Lower lobe of right lung (tissue), 2 donors: ENCODE measurements around the gene ZNF280A. TPM values are rescaled to one million over a fixed set of nuclear protein-coding genes. Genes with fewer than 3 reads are reported as not detected.

Experiments
- ATAC-seq, 2 donors: fragments of 200-7000 bp; cut with Tn5 transposase; one replicate each; pipeline ENCODE4 v1.9.1; 2020 to 2022; ENCODE audit warnings: mild to moderate bottlenecking in 2 of 2, moderate library complexity in 2 of 2
- DNase-seq: peaks from one replicate; pipeline ENCODE4 v3.0.0-alpha.2; 2020
- H3K27ac ChIP-seq: fragments of 200-600 bp; one replicate; pipeline ENCODE4 v1.8.0; 2022
- H3K27me3 ChIP-seq: fragments of 200-600 bp; one replicate; pipeline ENCODE4 v1.8.0; 2022; ENCODE audit warnings: low read depth
- H3K36me3 ChIP-seq: fragments of 200-600 bp; one replicate; pipeline ENCODE4 v1.8.0; 2022; ENCODE audit warnings: mild to moderate bottlenecking
- H3K4me1 ChIP-seq: fragments of 200-600 bp; one replicate; pipeline ENCODE4 v1.8.0; 2022
- H3K4me3 ChIP-seq: fragments of 200-600 bp; one replicate; pipeline ENCODE4 v1.8.0; 2022; ENCODE audit warnings: mild to moderate bottlenecking
- H3K9me3 ChIP-seq: fragments of 200-600 bp; one replicate; pipeline ENCODE4 v1.8.0; 2022
- intact Hi-C: fragments of 100-400 bp; cut with DNase I; formaldehyde crosslinking; loops from one replicate; pipeline ENCODE4 v1.11.0; 2022
- total RNA-seq: library from RNA; stranded (reverse); fragmentation: NEBNext Ultra II Directional; extraction: Animal tissue kit (Norgen Biotek cat#: 25700); gene quantifications from one replicate; pipeline ENCODE4 v1.2.1, GENCODE V29; 2021
- TF ChIP-seq, protein P1 (sequence below): fragments of 200-600 bp; IDR thresholded peaks from one replicate; pipeline ENCODE4 v1.8.0; 2022; ENCODE audit warnings: antibody characterized with exemption, mild to moderate bottlenecking
- donor health status: DM: no; HTN: yes; CAD: no; lungs with severe emphysema.

Gene ZNF280A
- total RNA-seq, 1 donor from 2014 or later = not detected

DNA sequence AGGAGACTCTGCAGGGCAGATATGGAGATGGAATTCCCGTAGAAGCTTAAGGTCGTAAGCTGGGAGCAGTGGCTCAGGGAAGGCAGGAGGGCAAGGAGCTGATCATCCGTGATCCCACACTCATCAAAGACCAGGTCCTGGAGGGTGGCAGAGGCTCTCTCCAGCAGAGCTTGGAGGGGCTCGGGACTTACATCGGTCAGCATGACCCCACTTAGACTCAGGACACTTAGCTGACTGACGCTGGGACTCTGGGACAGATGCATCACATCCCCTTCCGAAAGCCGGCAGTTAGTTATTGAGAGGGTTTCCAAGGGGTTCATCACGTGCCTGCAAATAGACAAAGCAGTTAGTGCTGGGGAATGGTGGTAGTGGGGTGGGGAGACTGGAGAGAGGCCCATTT is 28.2 kb upstream of the ZNF280A start:
- Histone ChIP-seq H3K36me3 (no peaks in the 10 kb centered on the region), H3K4me1 (no peaks in the 10 kb centered on the region), H3K4me3 (no peak overlapping the region), H3K27ac (no peak overlapping the region), H3K27me3 (no peaks in the 10 kb centered on the region), H3K9me3 (no peaks in the 10 kb centered on the region)
- DNase-seq = no peak
- intact Hi-C loops = no loop called here
- no peak for ATAC-seq
- TF ChIP-seq, protein P1, sequence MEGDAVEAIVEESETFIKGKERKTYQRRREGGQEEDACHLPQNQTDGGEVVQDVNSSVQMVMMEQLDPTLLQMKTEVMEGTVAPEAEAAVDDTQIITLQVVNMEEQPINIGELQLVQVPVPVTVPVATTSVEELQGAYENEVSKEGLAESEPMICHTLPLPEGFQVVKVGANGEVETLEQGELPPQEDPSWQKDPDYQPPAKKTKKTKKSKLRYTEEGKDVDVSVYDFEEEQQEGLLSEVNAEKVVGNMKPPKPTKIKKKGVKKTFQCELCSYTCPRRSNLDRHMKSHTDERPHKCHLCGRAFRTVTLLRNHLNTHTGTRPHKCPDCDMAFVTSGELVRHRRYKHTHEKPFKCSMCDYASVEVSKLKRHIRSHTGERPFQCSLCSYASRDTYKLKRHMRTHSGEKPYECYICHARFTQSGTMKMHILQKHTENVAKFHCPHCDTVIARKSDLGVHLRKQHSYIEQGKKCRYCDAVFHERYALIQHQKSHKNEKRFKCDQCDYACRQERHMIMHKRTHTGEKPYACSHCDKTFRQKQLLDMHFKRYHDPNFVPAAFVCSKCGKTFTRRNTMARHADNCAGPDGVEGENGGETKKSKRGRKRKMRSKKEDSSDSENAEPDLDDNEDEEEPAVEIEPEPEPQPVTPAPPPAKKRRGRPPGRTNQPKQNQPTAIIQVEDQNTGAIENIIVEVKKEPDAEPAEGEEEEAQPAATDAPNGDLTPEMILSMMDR = no peak

DNA sequence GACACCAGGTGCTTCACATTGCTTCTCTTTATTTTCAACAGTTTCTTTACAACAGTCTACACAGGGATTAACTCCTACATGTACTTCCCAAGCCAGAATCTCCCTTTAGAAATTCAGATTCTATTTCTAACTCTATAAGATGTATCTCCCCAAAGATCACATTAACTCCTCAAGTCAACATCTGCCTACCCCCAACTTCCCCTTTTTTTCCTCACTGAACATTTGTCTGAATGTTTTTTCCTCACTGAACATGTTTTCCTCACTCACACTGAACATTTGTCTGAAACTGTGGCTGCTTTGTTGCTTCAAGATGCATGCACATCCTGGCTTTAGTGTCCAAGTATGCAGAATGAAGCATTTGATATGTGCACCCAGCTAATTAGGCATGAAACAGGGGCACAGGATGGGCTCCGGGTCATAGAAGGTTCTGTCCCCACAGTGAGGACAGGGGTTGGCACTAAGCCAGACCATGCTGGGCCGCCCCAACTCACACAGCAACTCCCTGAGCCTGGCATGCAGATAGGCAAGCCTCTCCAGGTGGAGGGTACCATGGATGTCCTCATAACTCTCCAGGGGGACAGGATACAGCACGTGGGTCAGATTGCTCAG is 27.7 kb upstream of the ZNF280A start:
- TF ChIP-seq, protein P1 = no peak
- Histone ChIP-seq H3K27me3 (no peaks in the 10 kb centered on the region), H3K4me1 (no peaks in the 10 kb centered on the region), H3K9me3 (no peaks in the 10 kb centered on the region), H3K27ac (no peak overlapping the region), H3K4me3 (no peak overlapping the region), H3K36me3 (no peaks in the 10 kb centered on the region)
- ATAC-seq (no peak), DNase-seq (no peak)
- intact Hi-C loops = no loop called here

DNA sequence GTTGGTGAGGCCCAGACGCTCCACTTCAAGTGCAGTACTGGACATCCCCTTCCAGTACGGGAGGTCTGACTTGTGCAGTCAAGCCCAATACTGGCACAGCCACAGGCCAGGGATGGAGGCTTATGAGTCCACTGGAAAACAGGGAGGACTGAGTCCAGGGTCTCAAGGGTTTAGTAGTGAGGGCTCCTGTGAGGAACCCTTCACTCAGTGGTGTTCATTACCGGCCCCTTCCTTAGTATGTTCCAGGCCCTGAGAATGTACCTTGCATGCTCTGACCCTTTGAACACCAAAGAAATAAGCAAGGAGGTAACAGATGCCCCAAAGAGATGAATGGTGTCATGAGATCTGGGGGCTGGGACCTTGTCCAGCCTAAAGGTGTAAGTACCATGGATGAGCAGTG is 27.2 kb upstream of the ZNF280A start:
- Histone ChIP-seq H3K4me3 (no peak overlapping the region), H3K27me3 (no peaks in the 10 kb centered on the region), H3K27ac (no peak overlapping the region), H3K36me3 (no peaks in the 10 kb centered on the region), H3K4me1 (no peaks in the 10 kb centered on the region), H3K9me3 (no peaks in the 10 kb centered on the region)
- intact Hi-C loops = no loop called here
- DNase-seq = no peak
- ATAC-seq = no peak
- TF ChIP-seq, protein P1 = no peak

DNA sequence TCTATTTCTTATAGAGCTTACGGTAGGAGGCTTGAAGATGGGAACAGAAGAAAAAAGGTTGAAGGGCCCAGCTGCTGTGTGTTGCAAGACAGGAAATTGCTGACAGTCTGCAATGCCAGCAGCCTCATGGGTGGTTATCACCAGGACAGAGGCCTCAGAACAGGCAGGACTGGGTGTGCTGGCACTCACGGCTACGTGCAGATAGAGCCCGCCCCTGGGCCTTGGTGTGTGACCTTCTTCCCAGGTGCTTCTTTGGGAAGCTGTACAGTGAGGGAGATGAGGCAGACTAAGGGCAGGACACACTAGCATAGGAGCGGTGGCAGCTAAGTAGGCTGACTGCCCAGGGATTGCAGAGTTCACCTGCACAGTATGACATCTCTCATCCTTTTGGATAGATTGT is 26.4 kb upstream of the ZNF280A start:
- Histone ChIP-seq H3K4me3 (no peak overlapping the region), H3K27me3 (no peaks in the 10 kb centered on the region), H3K9me3 (no peaks in the 10 kb centered on the region), H3K27ac (no peak overlapping the region), H3K36me3 (no peaks in the 10 kb centered on the region), H3K4me1 (no peaks in the 10 kb centered on the region)
- peak; percentile 35 to 53 for ATAC-seq
- DNase-seq = no peak
- TF ChIP-seq, protein P1 = no peak
- intact Hi-C loops = no loop called here

DNA sequence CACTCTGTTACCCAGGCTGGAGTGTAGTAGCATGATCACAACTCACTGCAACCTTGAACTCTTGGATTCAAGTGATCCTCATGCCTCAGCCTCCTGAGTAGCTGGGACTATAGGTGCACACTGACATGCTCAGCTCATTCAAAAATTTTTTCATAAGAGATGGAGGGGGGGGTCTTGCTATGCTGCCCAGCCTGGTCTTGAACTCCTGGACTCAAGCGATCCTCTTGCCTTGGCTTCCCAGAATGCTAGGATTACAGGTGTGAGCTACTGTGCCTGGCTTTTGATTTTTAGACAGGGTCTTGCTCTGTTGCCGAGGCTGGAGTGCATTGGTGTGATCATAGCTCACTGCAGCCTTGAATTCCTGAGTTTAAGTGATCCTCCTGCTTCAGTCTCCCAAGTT is 25.0 kb upstream of the ZNF280A start:
- no peaks in the 10 kb centered on the region for H3K4me1 ChIP-seq
- intact Hi-C loops = no loop called here
- no peak for ATAC-seq
- H3K27ac ChIP-seq = no peak overlapping the region
- peaks cover 8% of the 10 kb centered on the region for H3K27me3 ChIP-seq
- DNase-seq = no peak
- H3K9me3 ChIP-seq = no peaks in the 10 kb centered on the region
- no peak overlapping the region for H3K4me3 ChIP-seq
- H3K36me3 ChIP-seq = no peaks in the 10 kb centered on the region
- TF ChIP-seq, protein P1 = no peak
